HEK293 (cell line): Measurements from ENCODE around the gene MCTP1.

Experiments used
- TCF7L2 ChIP-seq: IDR thresholded peaks from 2 replicates; pipeline ENCODE4 v1.6.1; 2011; ENCODE audit warnings: low read depth, mild to moderate bottlenecking, inconsistent platforms, low read length, moderate library complexity, borderline replicate concordance
- ZBTB7A ChIP-seq: fragments of 450-650 bp; formaldehyde crosslinking; IDR thresholded peaks from 2 replicates; pipeline ENCODE4 v1.5.1; 2016; ENCODE audit warnings: low read depth, missing biosample characterization, missing genetic modification characterization
- ZFP41 ChIP-seq: fragments of 450-650 bp; formaldehyde crosslinking; IDR thresholded peaks from 2 replicates; pipeline ENCODE4 v1.5.1; 2016; ENCODE audit warnings: missing biosample characterization, missing genetic modification characterization, borderline replicate concordance
- ZNF23 ChIP-seq: fragments of 450-650 bp; formaldehyde crosslinking; IDR thresholded peaks from 2 replicates; pipeline ENCODE4 v1.5.1; 2016; ENCODE audit warnings: missing biosample characterization, missing genetic modification characterization, borderline replicate concordance
- ZNF596 ChIP-seq: fragments of 450-650 bp; IDR thresholded peaks from 2 replicates; pipeline ENCODE4 v1.5.0; 2018; ENCODE audit warnings: missing biosample characterization, mild to moderate bottlenecking, missing genetic modification characterization, moderate library complexity
- ZNF624 ChIP-seq: fragments of 450-650 bp; formaldehyde crosslinking; IDR thresholded peaks from 2 replicates; pipeline ENCODE4 v1.5.1; 2017; ENCODE audit warnings: missing biosample characterization, missing genetic modification characterization
- ZNF670 ChIP-seq: fragments of 450-650 bp; formaldehyde crosslinking; IDR thresholded peaks from 2 replicates; pipeline ENCODE4 v1.5.1; 2016; ENCODE audit warnings: missing biosample characterization, missing genetic modification characterization, low read depth
- TF ChIP-seq, protein P1 (sequence below): fragments of 450-650 bp; formaldehyde crosslinking; IDR thresholded peaks from 2 replicates; pipeline ENCODE4 v1.5.1; 2016; ENCODE audit warnings: missing biosample characterization, missing genetic modification characterization

DNA sequence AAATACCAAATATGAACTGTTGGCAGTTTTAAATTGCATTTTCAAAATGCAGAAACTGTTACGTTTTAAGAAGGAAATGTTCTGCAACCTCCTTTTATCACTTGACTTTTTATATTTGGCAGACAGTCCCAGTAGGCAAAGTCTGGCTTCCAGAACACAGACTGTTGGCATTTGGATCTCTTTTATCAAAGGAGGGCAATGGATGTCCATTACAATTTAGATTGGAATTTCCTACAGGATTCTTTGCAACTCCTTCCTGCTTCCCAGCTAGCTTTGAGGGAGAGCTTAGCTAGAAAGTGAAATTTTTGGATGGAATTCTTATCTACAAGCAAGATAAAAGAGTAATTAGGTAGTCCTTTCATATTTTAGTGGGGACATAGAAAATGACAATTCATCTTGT lies 523.8 kb downstream of the MCTP1 start:
- TF ChIP-seq ZNF670 = no peak
- TF ChIP-seq ZNF624 (tag by site-specific recombination) = no peak
- TF ChIP-seq, protein P1, sequence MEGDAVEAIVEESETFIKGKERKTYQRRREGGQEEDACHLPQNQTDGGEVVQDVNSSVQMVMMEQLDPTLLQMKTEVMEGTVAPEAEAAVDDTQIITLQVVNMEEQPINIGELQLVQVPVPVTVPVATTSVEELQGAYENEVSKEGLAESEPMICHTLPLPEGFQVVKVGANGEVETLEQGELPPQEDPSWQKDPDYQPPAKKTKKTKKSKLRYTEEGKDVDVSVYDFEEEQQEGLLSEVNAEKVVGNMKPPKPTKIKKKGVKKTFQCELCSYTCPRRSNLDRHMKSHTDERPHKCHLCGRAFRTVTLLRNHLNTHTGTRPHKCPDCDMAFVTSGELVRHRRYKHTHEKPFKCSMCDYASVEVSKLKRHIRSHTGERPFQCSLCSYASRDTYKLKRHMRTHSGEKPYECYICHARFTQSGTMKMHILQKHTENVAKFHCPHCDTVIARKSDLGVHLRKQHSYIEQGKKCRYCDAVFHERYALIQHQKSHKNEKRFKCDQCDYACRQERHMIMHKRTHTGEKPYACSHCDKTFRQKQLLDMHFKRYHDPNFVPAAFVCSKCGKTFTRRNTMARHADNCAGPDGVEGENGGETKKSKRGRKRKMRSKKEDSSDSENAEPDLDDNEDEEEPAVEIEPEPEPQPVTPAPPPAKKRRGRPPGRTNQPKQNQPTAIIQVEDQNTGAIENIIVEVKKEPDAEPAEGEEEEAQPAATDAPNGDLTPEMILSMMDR (tag by site-specific recombination) = no peak
- TF ChIP-seq ZBTB7A (tag by site-specific recombination) = no peak
- TF ChIP-seq ZFP41 (tag by site-specific recombination) = no peak
- TF ChIP-seq ZNF23 = no peak
- no peak for TF ChIP-seq ZNF596 (tag by site-specific recombination)
- TF ChIP-seq TCF7L2 = no peak
